ENCODE results near the gene ACOX3.

ACOX3 gene

DNA sequence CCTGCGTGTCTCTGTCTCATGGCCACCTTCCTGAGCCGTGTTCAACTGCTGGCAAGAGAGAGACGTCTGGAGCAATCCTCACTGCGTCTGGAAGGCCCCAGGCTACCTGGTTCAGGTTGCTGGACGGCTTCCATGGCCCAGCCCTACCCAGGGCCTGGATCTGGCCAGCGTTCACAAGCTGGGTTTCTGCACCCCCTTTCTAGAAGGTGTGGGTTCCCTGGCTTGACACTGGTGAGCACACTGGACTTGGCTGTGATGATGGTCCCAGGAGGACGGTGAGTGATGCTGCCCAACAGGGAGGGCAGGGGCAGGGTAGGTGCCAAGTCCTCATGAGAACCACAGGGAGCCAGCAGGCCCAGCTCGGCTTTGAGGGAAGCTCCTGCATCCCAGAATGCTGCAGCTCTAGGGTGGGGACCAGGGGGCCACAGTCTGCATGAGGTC is 107.6 kb downstream of the ACOX3 start:
- TF ChIP-seq, protein P1, sequence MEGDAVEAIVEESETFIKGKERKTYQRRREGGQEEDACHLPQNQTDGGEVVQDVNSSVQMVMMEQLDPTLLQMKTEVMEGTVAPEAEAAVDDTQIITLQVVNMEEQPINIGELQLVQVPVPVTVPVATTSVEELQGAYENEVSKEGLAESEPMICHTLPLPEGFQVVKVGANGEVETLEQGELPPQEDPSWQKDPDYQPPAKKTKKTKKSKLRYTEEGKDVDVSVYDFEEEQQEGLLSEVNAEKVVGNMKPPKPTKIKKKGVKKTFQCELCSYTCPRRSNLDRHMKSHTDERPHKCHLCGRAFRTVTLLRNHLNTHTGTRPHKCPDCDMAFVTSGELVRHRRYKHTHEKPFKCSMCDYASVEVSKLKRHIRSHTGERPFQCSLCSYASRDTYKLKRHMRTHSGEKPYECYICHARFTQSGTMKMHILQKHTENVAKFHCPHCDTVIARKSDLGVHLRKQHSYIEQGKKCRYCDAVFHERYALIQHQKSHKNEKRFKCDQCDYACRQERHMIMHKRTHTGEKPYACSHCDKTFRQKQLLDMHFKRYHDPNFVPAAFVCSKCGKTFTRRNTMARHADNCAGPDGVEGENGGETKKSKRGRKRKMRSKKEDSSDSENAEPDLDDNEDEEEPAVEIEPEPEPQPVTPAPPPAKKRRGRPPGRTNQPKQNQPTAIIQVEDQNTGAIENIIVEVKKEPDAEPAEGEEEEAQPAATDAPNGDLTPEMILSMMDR (IDR thresholded peaks at IDR 0.05; ENCODE audit: insufficient read depth, missing control alignments), result no peak
- DNase-seq (ENCODE audit: insufficient read length, low spot score), result no peak
- FAIRE-seq, result no peak

DNA sequence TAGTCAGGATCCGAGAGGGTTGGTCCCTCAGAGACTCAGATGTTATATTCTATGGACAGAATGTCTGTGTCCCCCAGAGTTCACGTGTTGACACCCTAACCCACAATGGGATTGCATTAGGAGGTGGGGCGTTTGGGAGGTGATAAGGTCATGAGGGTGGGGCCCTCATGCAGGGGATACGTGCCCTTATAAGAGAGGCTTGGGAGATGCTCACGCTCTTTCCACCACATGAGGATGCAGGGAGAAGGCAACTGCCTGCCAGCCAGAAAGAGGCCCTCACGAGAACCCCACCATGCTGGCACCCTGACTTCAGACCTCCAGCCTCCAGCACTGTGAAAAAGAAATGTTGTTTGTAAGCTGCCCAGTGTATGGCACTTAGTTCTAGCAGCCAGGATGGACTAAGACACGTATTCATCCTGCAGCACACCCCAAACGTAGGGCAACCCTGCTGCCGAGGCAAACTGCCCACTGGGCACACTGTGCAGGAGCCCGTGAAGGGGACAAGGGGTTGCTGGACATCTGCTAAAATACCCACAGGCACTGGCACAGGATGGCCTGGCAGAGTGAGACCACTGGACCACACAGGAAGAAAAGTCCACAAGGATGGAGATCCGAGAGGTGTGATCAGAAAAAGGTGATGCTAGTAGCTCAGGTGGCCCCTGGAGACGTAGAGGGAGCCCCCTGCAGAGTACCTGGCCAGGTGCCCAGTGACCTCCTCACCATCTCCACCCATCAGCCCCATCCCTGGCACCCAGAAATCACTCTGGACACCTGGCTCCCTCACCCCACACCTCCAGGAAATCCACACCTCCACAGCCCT is 108.3 kb downstream of the ACOX3 start:
- TF ChIP-seq, protein P1 (IDR thresholded peaks at IDR 0.05; ENCODE audit: insufficient read depth, missing control alignments), result no peak
- no peak for FAIRE-seq
- DNase-seq (ENCODE audit: insufficient read length, low spot score), result no peak

DNA sequence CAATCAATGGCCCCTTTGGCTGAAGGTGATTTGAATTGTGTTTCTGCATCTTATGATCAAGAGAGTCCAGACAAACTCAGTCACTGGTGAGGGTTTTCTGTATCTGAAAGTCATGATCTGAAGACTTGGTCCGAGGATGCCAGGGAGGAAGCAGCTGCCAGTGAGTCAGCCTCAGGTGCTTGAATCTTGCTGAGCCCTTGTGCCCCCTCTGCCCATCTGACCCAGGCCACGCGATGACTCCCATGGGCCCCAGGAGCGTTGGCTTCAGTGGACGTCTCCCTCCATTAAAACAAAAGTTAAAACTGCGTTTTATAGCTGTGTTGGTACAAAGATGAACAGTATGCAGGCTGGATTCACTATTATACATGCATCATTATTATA is 109.0 kb downstream of the ACOX3 start:
- DNase-seq (ENCODE audit: insufficient read length, low spot score) (no peak), FAIRE-seq (no peak)
- TF ChIP-seq, protein P1 (IDR thresholded peaks at IDR 0.05; ENCODE audit: insufficient read depth, missing control alignments), result no peak

DNA sequence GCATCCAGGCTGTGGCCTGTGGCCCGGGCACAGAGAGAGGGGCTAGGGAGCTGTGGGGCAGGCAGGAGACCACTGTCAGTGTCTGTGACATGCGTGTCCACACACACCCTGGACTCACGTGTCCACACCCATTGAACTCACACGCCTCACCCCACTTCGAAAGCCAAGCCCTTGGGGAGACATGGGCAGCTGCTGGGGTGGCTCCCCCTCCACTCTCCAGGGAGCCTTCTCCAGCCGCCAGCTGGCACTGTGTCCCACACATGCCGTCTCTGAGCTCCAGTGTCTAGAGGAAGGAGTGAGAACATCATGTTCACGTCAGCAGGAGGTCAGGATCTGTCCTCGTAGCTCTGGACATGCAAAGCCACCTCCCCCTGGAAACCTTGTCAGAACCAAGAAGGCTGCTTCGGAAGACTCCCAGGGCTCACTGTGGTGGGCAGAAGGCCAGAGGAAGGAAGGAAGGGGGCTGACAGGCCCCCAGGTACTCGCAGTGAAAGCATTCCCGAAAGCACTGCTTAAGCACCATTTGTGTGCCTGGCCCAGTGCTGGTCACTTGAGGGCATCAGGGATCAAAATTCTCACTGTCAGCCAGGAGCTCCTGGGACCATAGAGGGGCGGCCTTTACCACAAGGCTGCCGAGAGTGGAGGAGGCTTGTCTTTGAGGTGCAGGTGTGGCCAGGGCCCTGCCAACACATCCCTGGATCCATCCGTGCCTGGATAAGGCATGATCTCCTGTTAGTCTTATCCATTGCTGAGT is 109.5 kb downstream of the ACOX3 start:
- TF ChIP-seq, protein P1 (IDR thresholded peaks at IDR 0.05; ENCODE audit: insufficient read depth, missing control alignments), result no peak
- FAIRE-seq, result no peak

DNA sequence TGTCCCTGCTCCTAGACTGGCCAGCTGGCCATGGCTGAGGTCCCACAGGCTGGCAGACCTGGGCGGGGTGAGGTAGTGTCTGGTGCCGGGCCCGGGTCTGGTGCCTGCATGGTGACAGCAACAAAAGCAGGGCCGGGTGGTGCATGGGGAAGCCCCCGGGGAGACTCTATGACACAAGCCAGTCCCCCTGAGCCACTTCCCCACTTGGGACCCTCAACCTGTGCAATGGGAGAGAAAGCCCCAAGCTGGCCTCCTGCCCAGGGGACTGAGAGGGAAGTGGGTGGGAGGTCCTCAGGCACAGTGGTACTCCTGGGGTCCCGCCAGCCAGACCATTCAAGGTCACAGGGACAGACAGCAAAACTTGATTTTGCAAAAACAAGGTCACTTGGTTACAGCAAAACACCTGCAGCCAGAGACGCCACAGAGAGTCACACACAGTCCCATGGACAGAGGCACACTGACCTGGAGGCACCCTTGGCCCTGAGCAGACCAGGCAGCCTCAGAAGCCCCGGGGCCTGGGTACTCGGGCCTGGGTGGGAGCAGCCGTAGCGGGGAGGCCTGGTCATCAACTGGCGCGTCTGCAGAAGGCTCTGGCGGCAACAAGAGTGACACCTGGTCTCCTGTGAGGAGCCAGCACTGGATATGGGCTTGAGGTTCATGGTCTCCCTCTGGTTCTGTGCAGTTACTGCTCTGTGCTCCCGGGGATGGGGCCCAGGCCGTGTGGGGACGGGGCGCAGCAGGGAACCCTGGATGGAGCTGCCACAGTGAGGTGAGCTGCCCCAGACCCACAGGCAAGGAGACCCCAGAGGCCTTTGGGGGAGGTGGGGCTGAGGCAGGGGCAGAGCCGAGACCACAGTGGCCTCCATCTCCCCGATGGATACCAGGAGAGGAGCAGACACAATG is 110.4 kb downstream of the ACOX3 start:
- TF ChIP-seq, protein P1 (IDR thresholded peaks at IDR 0.05; ENCODE audit: insufficient read depth, missing control alignments), result no peak
- no peak for FAIRE-seq

More for the DNA sequence above, 109.5 kb downstream of the ACOX3 start:
- DNase-seq (ENCODE audit: insufficient read length, low spot score), result no peak

DNA sequence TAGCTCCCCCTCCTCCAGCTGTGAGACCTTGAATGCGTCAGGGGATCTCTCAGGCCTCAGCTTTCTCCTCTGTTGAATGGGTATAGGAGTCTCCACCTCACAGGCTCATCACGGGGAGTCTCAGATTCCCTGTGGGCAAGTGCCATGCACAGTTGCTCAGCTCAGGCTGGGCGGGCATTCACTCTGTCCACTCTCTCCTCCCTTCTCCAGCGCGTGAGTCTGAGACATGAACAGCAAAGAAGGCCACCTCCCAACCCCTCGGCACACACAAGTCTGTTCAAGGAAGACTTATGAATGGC is 111.0 kb downstream of the ACOX3 start:
- FAIRE-seq (no peak), DNase-seq (ENCODE audit: insufficient read length, low spot score) (no peak)

More for the DNA sequence above, 110.4 kb downstream of the ACOX3 start:
- no peak for DNase-seq (ENCODE audit: insufficient read length, low spot score)

More for the DNA sequence above, 111.0 kb downstream of the ACOX3 start:
- TF ChIP-seq, protein P1 (IDR thresholded peaks at IDR 0.05; ENCODE audit: insufficient read depth, missing control alignments), result no peak

Data from D721Med (cell line).